ENCODE data around the gene BARX2. TPM values are rescaled to one million over a fixed set of nuclear protein-coding genes. Genes with fewer than 3 reads are reported as not detected.

The BARX2 gene
- total RNA-seq, 1 experiment from 2014 or later, result 0.12 TPM

DNA sequence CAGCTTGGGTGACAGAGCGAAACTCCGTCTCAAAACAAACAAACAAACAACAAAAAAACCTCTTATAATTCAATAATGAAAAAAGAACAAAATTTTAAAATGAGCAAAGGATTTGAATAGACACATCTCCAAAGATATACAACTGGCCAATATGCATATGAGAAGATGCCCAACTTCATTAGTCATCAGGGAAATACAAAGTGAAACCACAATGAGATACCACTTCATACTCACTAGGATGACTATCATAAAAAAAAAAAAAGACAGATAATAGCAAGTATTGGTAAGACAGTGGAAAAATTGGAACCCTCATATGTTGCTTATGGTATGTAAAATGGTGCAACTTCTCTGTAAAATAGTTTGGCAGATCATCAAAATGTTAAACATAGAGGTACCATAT lies 28.7 kb upstream of the BARX2 start:
- no peak overlapping the region for H2AFZ ChIP-seq (ENCODE audit: low read depth, low read length, poor library complexity, severe bottlenecking)
- ChIA-PET POLR2A (no interaction called here), CTCF (no interaction called here), RAD21 (ENCODE audit: low non-redundant PET in 1 of 2, low total read pairs in 2 of 2, uncharacterized antibody in 2 of 2, unreplicated experiment in 2 of 2) (no interaction called here)
- no peaks in the 10 kb centered on the region for H3K9me3 ChIP-seq (ENCODE audit: control insufficient read depth in 1 of 2, insufficient read depth in 1 of 2, low read depth in 1 of 2, low read length in 2 of 2)
- TF ChIP-seq CEBPB (IDR thresholded peaks at IDR 0.05; ENCODE audit: low read depth) (no peak), RAD21 (IDR thresholded peaks at IDR 0.05; ENCODE audit: low read depth) (no peak), EZH2phosphoT487 (IDR thresholded peaks at IDR 0.05; ENCODE audit: borderline replicate concordance) (no peak), POLR2A (IDR thresholded peaks at IDR 0.05; ENCODE audit: borderline replicate concordance, extremely low read depth, insufficient read depth, insufficient read length) (no peak), TCF7L2 (IDR thresholded peaks at IDR 0.05; ENCODE audit: borderline replicate concordance, extremely low read depth, insufficient read depth, insufficient read length) (no peak), EGR1 (IDR thresholded peaks at IDR 0.05; ENCODE audit: low read depth) (no peak), SRF (IDR thresholded peaks at IDR 0.05; ENCODE audit: low read depth) (no peak), EZH2 (IDR thresholded peaks at IDR 0.05) (no peak), ELF1 (IDR thresholded peaks at IDR 0.05; ENCODE audit: borderline replicate concordance, low read depth) (no peak), ZFX (IDR thresholded peaks at IDR 0.05) (no peak), FOSL1 (IDR thresholded peaks at IDR 0.05; ENCODE audit: low read depth) (no peak), JUND (IDR thresholded peaks at IDR 0.05) (no peak)
- TF ChIP-seq, protein P1, sequence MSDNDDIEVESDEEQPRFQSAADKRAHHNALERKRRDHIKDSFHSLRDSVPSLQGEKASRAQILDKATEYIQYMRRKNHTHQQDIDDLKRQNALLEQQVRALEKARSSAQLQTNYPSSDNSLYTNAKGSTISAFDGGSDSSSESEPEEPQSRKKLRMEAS (IDR thresholded peaks at IDR 0.05), result no peak
- TF ChIP-seq, protein P2, sequence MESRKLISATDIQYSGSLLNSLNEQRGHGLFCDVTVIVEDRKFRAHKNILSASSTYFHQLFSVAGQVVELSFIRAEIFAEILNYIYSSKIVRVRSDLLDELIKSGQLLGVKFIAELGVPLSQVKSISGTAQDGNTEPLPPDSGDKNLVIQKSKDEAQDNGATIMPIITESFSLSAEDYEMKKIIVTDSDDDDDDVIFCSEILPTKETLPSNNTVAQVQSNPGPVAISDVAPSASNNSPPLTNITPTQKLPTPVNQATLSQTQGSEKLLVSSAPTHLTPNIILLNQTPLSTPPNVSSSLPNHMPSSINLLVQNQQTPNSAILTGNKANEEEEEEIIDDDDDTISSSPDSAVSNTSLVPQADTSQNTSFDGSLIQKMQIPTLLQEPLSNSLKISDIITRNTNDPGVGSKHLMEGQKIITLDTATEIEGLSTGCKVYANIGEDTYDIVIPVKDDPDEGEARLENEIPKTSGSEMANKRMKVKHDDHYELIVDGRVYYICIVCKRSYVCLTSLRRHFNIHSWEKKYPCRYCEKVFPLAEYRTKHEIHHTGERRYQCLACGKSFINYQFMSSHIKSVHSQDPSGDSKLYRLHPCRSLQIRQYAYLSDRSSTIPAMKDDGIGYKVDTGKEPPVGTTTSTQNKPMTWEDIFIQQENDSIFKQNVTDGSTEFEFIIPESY (IDR thresholded peaks at IDR 0.05; ENCODE audit: extremely low read depth, insufficient replicate concordance, low read length), result no peak
- TF ChIP-seq, protein P3, sequence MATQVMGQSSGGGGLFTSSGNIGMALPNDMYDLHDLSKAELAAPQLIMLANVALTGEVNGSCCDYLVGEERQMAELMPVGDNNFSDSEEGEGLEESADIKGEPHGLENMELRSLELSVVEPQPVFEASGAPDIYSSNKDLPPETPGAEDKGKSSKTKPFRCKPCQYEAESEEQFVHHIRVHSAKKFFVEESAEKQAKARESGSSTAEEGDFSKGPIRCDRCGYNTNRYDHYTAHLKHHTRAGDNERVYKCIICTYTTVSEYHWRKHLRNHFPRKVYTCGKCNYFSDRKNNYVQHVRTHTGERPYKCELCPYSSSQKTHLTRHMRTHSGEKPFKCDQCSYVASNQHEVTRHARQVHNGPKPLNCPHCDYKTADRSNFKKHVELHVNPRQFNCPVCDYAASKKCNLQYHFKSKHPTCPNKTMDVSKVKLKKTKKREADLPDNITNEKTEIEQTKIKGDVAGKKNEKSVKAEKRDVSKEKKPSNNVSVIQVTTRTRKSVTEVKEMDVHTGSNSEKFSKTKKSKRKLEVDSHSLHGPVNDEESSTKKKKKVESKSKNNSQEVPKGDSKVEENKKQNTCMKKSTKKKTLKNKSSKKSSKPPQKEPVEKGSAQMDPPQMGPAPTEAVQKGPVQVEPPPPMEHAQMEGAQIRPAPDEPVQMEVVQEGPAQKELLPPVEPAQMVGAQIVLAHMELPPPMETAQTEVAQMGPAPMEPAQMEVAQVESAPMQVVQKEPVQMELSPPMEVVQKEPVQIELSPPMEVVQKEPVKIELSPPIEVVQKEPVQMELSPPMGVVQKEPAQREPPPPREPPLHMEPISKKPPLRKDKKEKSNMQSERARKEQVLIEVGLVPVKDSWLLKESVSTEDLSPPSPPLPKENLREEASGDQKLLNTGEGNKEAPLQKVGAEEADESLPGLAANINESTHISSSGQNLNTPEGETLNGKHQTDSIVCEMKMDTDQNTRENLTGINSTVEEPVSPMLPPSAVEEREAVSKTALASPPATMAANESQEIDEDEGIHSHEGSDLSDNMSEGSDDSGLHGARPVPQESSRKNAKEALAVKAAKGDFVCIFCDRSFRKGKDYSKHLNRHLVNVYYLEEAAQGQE (IDR thresholded peaks at IDR 0.05; ENCODE audit: low read depth), result no peak
- TF ChIP-seq, protein P4, sequence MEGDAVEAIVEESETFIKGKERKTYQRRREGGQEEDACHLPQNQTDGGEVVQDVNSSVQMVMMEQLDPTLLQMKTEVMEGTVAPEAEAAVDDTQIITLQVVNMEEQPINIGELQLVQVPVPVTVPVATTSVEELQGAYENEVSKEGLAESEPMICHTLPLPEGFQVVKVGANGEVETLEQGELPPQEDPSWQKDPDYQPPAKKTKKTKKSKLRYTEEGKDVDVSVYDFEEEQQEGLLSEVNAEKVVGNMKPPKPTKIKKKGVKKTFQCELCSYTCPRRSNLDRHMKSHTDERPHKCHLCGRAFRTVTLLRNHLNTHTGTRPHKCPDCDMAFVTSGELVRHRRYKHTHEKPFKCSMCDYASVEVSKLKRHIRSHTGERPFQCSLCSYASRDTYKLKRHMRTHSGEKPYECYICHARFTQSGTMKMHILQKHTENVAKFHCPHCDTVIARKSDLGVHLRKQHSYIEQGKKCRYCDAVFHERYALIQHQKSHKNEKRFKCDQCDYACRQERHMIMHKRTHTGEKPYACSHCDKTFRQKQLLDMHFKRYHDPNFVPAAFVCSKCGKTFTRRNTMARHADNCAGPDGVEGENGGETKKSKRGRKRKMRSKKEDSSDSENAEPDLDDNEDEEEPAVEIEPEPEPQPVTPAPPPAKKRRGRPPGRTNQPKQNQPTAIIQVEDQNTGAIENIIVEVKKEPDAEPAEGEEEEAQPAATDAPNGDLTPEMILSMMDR (IDR thresholded peaks at IDR 0.05 in 2 of 3, conservative IDR thresholded peaks at IDR 0.05 in 1 of 3; ENCODE audit: borderline replicate concordance in 1 of 3, insufficient read depth in 1 of 3, low read depth in 2 of 3, low read length in 2 of 3), result no peak
- H3K36me3 ChIP-seq (ENCODE audit: control insufficient read depth in 1 of 2, insufficient read depth in 2 of 2, low read length in 2 of 2), result no peaks in the 10 kb centered on the region
- H3K79me2 ChIP-seq (ENCODE audit: insufficient read depth, low read length), result no peaks in the 10 kb centered on the region
- H3K9me2 ChIP-seq (ENCODE audit: insufficient read depth), result no peaks in the 10 kb centered on the region
- no peaks in the 10 kb centered on the region for H3K4me1 ChIP-seq (ENCODE audit: control insufficient read depth in 1 of 2, insufficient read depth in 2 of 2, low read length in 2 of 2)
- no peak overlapping the region for H3K9ac ChIP-seq (ENCODE audit: low read length)
- no peak overlapping the region for H3K4me3 ChIP-seq (replicated peaks in 1 of 2; ENCODE audit: low read depth in 1 of 2, low read length in 2 of 2)
- H4K20me1 ChIP-seq (ENCODE audit: insufficient read depth), result no peaks in the 10 kb centered on the region
- H3K4me2 ChIP-seq (ENCODE audit: low read length), result no peak overlapping the region
- DNase-seq (ENCODE audit: low read depth, low spot score) (no peak), ATAC-seq (no peak)
- H3K27ac ChIP-seq (ENCODE audit: low read depth, low read length), result no peak overlapping the region
- no peaks in the 10 kb centered on the region; the same call in 1 of the 2 replicates for H3K27me3 ChIP-seq (ENCODE audit: insufficient read depth, low read length)
- no TSS peak for BruUV-seq (replicated peaks)
- intact Hi-C loops (cut with micrococcal nuclease), result no loop called here
